ENCODE results near the gene LMNB1. TPM values are rescaled to one million over a fixed set of nuclear protein-coding genes. Genes with fewer than 3 reads are reported as not detected.
A peak's percentile ranks its signal among the peaks of the same experiment; 100 is the strongest.
"Not testable (repeated sequence)": the region's sequence is repeated elsewhere in the genome, so short reads cannot be mapped to it uniquely, and the experiment has no call there.

Gene LMNB1
- total and polyA plus RNA-seq, 8 donors = 0.72 to 7.5 (median 3.8) TPM

DNA sequence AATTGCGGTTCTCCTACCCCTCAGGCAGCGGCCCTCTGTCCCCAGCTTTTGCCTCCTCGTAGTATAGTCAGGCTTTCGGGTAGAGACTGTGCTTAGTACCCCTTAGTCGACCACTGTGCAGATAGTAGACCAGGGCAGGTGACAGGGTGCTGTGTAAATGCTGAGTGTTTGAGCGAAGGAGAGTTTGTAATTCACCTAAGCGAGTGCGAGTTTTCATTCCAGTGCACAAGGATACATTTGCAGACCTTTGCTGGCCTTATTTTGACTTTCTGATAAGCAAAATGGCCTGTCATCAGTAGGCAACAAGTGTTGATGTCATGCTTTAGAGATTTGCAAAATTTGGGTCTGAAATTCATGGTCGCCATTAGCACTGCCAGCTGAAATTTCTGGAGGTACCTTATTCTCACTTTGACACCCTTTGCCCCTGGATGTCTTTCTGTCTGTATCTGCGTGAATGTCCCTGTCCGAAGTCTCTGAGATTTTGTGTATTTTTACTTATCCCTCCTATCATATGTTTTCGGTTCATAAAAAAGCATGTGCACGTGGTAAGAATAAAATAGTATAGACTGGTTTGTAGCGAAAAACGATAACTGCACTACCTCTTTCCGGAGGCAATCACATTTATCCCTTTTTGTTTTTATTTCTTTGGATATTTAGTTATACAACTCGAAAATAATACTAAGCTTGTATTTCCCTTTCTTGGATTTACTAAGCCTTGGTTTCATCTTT, 1.9 kb downstream of the LMNB1 start:
- no peaks in the 10 kb centered on the region for H3K9me3 ChIP-seq
- peak overlapping the region in 2 of 4 donors; percentile 92 to 96 for H3K27ac ChIP-seq
- H3K36me3 ChIP-seq = no peaks in the 10 kb centered on the region
- H3K4me1 ChIP-seq = peaks cover 0 to 6% (median 4%) of the 10 kb centered on the region in 3 donors
- WGBS, 2 donors = 34 to 41% methylated on average over 17 of the region's 17 CpGs
- H3K27me3 ChIP-seq = no peaks in the 10 kb centered on the region
- ATAC-seq (no peak), FAIRE-seq (no peak), DNase-seq (no peak)
- intact Hi-C loops (cut with DNase I) = loop anchor here in 1 of 3 donors (5.0 kb wide), 1 partner anchor 97 kb away; no protein-coding TSS in a partner anchor
- peak overlapping the region; percentile 69 to 86 (median 79) for H3K4me3 ChIP-seq
- TF ChIP-seq, protein P1, sequence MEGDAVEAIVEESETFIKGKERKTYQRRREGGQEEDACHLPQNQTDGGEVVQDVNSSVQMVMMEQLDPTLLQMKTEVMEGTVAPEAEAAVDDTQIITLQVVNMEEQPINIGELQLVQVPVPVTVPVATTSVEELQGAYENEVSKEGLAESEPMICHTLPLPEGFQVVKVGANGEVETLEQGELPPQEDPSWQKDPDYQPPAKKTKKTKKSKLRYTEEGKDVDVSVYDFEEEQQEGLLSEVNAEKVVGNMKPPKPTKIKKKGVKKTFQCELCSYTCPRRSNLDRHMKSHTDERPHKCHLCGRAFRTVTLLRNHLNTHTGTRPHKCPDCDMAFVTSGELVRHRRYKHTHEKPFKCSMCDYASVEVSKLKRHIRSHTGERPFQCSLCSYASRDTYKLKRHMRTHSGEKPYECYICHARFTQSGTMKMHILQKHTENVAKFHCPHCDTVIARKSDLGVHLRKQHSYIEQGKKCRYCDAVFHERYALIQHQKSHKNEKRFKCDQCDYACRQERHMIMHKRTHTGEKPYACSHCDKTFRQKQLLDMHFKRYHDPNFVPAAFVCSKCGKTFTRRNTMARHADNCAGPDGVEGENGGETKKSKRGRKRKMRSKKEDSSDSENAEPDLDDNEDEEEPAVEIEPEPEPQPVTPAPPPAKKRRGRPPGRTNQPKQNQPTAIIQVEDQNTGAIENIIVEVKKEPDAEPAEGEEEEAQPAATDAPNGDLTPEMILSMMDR (IDR thresholded peaks at IDR 0.05) = no peak

DNA sequence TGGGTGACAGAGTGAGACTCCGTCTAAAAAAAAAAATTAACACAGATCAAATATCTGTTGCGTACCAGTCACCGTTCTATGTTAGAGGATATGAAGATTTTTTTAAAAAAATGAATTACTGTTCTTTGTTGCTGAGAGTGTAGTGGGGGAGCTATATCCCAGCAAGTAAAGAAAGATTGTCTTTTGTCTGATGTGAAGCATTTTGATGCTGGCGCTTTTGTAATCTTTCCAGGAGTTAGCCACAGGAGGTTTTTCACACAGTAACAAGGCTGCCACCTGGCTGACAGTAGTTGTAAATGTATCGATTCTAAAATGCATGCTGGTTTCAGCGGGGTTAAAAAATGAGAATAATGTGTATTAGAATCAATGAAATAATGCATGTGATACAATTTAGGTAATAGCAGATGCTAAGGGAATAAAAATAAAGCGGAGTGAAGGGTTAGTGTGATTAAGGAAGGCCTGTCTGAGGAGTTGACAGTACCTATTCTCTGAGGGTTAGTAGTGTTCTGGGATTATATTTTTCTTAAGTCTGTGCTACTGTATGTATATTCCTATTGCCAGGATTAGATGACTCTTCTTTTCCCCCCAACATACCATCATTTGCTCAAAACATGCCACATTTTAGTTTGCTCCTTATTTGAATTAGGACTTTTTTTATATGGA, 3.4 kb downstream of the LMNB1 start:
- WGBS, 2 donors = 27 to 36% methylated on average over 7 of the region's 7 CpGs
- H3K4me3 ChIP-seq = no peak overlapping the region
- no peaks in the 10 kb centered on the region for H3K36me3 ChIP-seq
- TF ChIP-seq, protein P1 (IDR thresholded peaks at IDR 0.05) = peak; percentile 8 to 57 (median 37)
- DNase-seq (peak in 2 of 6 donors; percentile 12 to 38), ATAC-seq (no peak), FAIRE-seq (no peak)
- H3K27ac ChIP-seq = no peak overlapping the region
- no peaks in the 10 kb centered on the region for H3K9me3 ChIP-seq
- no peaks in the 10 kb centered on the region for H3K27me3 ChIP-seq
- H3K4me1 ChIP-seq = peaks cover 0 to 6% (median 4%) of the 10 kb centered on the region in 3 donors
- intact Hi-C loops (cut with DNase I) = loop anchor here in 1 of 3 donors (5.0 kb wide), 1 partner anchor 103 kb away; no protein-coding TSS in a partner anchor

DNA sequence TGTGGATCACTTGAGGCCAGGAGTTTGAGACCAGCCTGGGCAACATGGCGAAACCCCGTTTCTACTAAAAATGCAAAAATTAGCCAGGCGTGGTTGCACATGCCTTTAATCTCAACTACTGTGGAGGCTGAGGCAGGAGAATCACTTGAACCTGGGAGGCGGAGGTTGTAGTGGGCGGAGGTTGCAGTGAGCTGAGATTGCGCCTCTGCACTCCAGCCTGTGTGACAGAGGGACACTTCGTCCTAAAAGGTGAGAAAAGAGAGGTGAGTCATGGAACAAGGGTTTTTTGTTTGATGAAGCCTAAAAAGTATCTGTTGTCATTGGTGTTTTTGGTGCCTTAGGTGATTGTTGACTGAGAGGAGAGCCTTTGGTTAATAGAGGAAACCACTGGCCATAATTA, 11.5 kb downstream of the LMNB1 start:
- H3K27ac ChIP-seq; H3K4me1 ChIP-seq; intact Hi-C loops (cut with DNase I); FAIRE-seq; H3K27me3 ChIP-seq; ATAC-seq; H3K4me3 ChIP-seq; DNase-seq; H3K9me3 ChIP-seq; H3K36me3 ChIP-seq: not testable (repeated sequence)
- WGBS, 2 donors = 97% methylated on average over 7 of the region's 7 CpGs

DNA sequence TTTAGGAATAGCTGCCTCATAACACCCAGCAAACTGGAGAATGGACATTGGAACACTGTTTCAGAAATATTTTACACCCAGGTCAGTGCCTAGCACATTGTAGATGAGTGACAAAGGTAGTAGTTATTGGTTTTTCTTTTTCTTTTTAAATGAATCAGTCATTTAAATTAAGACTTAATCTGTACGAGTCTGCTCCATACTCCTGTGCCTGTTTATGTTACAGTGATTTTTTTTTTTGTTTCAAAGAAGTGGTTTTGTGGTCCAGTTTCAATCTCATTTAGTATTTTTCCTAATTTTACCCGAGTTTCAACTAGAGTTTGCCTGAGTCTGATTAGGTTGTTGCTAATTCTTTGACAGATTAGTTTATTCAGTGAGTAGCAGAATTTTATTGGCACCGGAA, 16.2 kb downstream of the LMNB1 start:
- FAIRE-seq = no peak
- H3K27me3 ChIP-seq = no peaks in the 10 kb centered on the region
- intact Hi-C loops (cut with DNase I) = no loop called here

GRCh38 chr5:126793648-126794047, 16.7 kb downstream of the LMNB1 start:
- H3K27me3 ChIP-seq; ATAC-seq; H3K36me3 ChIP-seq; H3K4me1 ChIP-seq; FAIRE-seq; DNase-seq; H3K27ac ChIP-seq; intact Hi-C loops (cut with DNase I); H3K4me3 ChIP-seq; H3K9me3 ChIP-seq: not testable (repeated sequence)
- 94 to 96% methylated on average over 9 of the region's 9 CpGs for WGBS, 2 donors

More for the DNA sequence above, 16.2 kb downstream of the LMNB1 start:
- Histone ChIP-seq H3K27ac (no peak overlapping the region), H3K4me3 (no peak overlapping the region), H3K4me1 (no peaks in the 10 kb centered on the region), H3K9me3 (no peaks in the 10 kb centered on the region), H3K36me3 (no peaks in the 10 kb centered on the region)
- WGBS, 2 donors = 84 to 88% methylated on average over 3 of the region's 3 CpGs
- ATAC-seq (no peak), DNase-seq (no peak)
- TF ChIP-seq, protein P1 (IDR thresholded peaks at IDR 0.05) = no peak
